Upper lobe of left lung (tissue), 6 donors: ENCODE measurements around the gene AFAP1L1. TPM values are rescaled to one million over a fixed set of nuclear protein-coding genes. Genes with fewer than 3 reads are reported as not detected.

Experiments used
- ATAC-seq, 2 donors: fragments of 200-7000 bp; cut with Tn5 transposase; one replicate each; pipeline ENCODE4 v1.9.1; 2022; ENCODE audit warnings: mild to moderate bottlenecking in 2 of 2, moderate library complexity in 2 of 2; ENCODE audit not compliant: low FRiP score in 2 of 2
- DNase-seq, 2 donors: peaks; one replicate each; pipeline ENCODE4 v3.0.0-alpha.2; 2019 to 2020
- H3K27ac ChIP-seq, 4 donors: fragments of 200-600 bp; sonication (generic); one replicate each; pipeline ENCODE4 v1.5.1; 2016 to 2019
- H3K27me3 ChIP-seq, 4 donors: fragments of 200-600 bp; sonication (generic); one replicate each; pipeline ENCODE4 v1.5.1; 2017 to 2019
- H3K36me3 ChIP-seq, 4 donors: fragments of 200-600 bp; sonication (generic); one replicate each; pipeline ENCODE4 v1.5.1; 2016 to 2019
- H3K4me1 ChIP-seq, 4 donors: fragments of 200-600 bp; sonication (generic); one replicate each; pipeline ENCODE4 v1.5.1; 2018 to 2019
- H3K4me3 ChIP-seq, 4 donors: fragments of 200-600 bp; sonication (generic); one replicate each; pipeline ENCODE4 v1.5.1; 2017 to 2019; ENCODE audit warnings: mild to moderate bottlenecking in 2 of 4, moderate library complexity in 1 of 4
- H3K9me3 ChIP-seq, 4 donors: fragments of 200-600 bp; sonication (generic); one replicate each; pipeline ENCODE4 v1.5.1; 2018 to 2019
- CTCF ChIP-seq, 6 experiments: fragments of 450-650 bp in 4 of 6; fragments of 200-600 bp in 2 of 6; sonication (generic) in 2 of 6; IDR thresholded peaks; one replicate each; pipeline ENCODE4 v1.5.1; 2016 to 2019; ENCODE audit warnings: antibody characterized with exemption in 6 of 6
- EP300 ChIP-seq, 4 donors: sonication (generic); formaldehyde crosslinking; IDR thresholded peaks; one replicate each; pipeline ENCODE4 v1.5.1; 2017; ENCODE audit warnings: antibody characterized with exemption in 4 of 4, control low read depth in 2 of 4
- POLR2A ChIP-seq, 4 donors: fragments of 450-650 bp; IDR thresholded peaks; one replicate each; pipeline ENCODE4 v1.5.1; 2016 to 2017; ENCODE audit warnings: antibody characterized with exemption in 4 of 4, mild to moderate bottlenecking in 2 of 4
- POLR2AphosphoS5 ChIP-seq, 2 donors: sonication (generic); formaldehyde crosslinking; IDR thresholded peaks; one replicate each; pipeline ENCODE4 v1.5.1; 2017; ENCODE audit warnings: antibody characterized with exemption in 2 of 2
- WGBS, 2 donors: methylation state at CpG; one replicate each; pipeline ENCODE4 v1.1.5; 2017 to 2018; 5-methylcytosine and 5-hydroxymethylcytosine counted together
- total RNA-seq, 6 donors: library from RNA; depleted of rRNA in 4 of 6; stranded (reverse); fragments of >200 nt in 4 of 6; gene quantifications; one replicate each; pipeline versions ENCODE4 v1.1.0 to v1.2.1, GENCODE V29; 2016 to 2021
- donor health status: DM: no; HTN: no; CAD: no; lungs with moderate emphysema.
- donor health status: DM: no; HTN: yes; CAD: no; lungs with severe emphysema.

The AFAP1L1 gene
- 10 to 100 TPM; 15.1 to 40.8 (median 26.5) TPM for total RNA-seq

DNA sequence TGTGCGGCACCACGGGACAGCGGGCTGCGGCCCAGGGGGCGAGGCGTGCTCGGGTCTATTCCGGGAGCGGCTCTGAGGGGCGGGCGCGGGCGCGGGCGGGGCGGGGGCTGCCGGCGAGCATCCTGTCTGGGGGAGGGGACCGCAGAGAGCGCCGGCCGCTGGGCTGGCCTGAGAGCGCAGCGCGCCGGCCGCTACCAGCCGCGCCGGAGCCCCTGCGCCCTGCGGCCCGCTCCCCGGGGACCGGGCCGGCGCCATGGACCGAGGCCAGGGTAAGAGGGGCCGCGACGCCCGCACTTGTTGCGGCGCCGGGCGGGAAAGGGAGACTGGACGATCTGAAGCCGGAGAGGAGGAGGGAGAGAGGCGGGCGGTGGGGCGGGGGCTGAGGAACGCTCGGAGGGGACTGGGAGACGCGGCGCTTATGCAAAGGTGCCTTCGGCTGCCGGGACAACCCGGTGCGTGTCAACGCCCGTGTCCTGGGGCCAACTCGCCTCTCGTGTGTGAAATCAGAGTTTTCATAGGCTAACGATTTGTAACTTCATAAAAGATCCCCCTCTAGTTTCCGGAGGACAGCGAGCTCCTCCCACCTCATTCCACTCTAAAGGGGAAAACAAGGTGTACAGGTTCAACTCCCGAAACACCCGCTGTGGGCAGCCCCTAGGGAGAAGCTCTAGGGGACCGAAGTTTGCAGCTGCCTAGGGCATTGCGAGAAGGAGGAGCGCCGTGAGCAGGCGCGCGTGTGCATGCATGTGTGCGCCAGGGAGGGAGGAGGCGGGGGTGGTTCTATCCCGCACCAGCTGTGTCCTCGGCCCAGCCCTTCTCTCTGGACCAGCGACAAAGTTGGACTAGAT, at the start of gene AFAP1L1:
Gene AFAP1L1, plus strand, starts transcription at position 144 of the 848 bp plus-strand sequence. Its CDS starts 110 bp downstream, at position 254.
- H3K4me3 ChIP-seq, result peak within 1 kb of the TSS; percentile 61 to 74 (median 68)
- peak within 1 kb of the TSS; percentile 84 to 89 (median 89) for H3K27ac ChIP-seq
- peaks cover 6 to 22% (median 11%) of the 10 kb centered on the region in 4 donors for H3K4me1 ChIP-seq
- 1% methylated on average over 47 to 51 of the region's 81 CpGs for WGBS, 2 donors
- H3K36me3 ChIP-seq, result no peaks in the 10 kb centered on the region
- DNase-seq (peak; percentile 65 to 90), ATAC-seq (peak; percentile 82 to 85)
- TF ChIP-seq EP300 (IDR thresholded peaks at IDR 0.05) (no peak), POLR2AphosphoS5 (IDR thresholded peaks at IDR 0.05) (peak in 1 of 2 donors; percentile 66), POLR2A (IDR thresholded peaks at IDR 0.05) (peak in 2 of 4 donors; percentile 33 to 62), CTCF (IDR thresholded peaks at IDR 0.05) (no peak)
- H3K9me3 ChIP-seq, result peaks cover 0 to 12% (median 5%) of the 10 kb centered on the region in 4 donors
- peaks cover 0 to 5% (median 0%) of the 10 kb centered on the region in 4 donors for H3K27me3 ChIP-seq

- H3K27ac ChIP-seq, result peak overlapping the region in 2 of 4 donors; percentile 8 to 60
- peak in 1 of 2 donors; percentile 44 for ATAC-seq
- DNase-seq, result no peak
These were observed 48.4 kb upstream of the AFAP1L1 start for GRCh38 chr5:149223081-149223848.

DNA sequence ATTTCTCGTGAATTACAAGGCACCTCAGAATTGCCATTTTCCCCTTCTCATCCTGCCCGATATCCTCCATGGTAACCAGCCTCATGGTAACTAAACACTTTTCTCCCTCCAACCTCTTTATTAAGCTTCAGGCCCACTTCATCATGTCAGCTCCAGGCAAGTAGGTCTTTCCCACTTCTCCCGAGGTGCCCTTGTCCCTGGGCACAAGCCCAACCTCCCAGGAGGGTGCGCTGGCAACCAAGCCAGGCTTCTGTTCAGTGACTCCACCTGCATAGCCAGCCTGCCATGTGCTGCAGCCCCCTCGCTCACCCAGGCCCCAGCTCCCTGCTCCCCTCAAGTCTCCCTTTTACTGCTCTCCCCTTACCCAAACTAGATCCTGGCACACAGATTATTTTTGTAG, 47.4 kb upstream of the AFAP1L1 start:
- 73 to 83% methylated on average over 5 of the region's 5 CpGs for WGBS, 2 donors
- ATAC-seq (no peak), DNase-seq (peak in 1 of 2 donors; percentile 44)
- Histone ChIP-seq H3K9me3 (no peaks in the 10 kb centered on the region), H3K4me1 (peaks cover 23 to 44% (median 34%) of the 10 kb centered on the region in 4 donors), H3K36me3 (no peaks in the 10 kb centered on the region), H3K27me3 (no peaks in the 10 kb centered on the region), H3K4me3 (no peak overlapping the region), H3K27ac (no peak overlapping the region)
- TF ChIP-seq POLR2A (IDR thresholded peaks at IDR 0.05) (no peak), EP300 (IDR thresholded peaks at IDR 0.05) (no peak), CTCF (IDR thresholded peaks at IDR 0.05) (no peak), POLR2AphosphoS5 (IDR thresholded peaks at IDR 0.05) (no peak)

More at GRCh38 chr5:149223081-149223848, 48.4 kb upstream of the AFAP1L1 start:
- TF ChIP-seq CTCF (IDR thresholded peaks at IDR 0.05) (no peak), POLR2AphosphoS5 (IDR thresholded peaks at IDR 0.05) (no peak), EP300 (IDR thresholded peaks at IDR 0.05) (no peak), POLR2A (IDR thresholded peaks at IDR 0.05) (no peak)
- H3K4me3 ChIP-seq, result no peak overlapping the region
- H3K36me3 ChIP-seq, result no peaks in the 10 kb centered on the region
- H3K27me3 ChIP-seq, result no peaks in the 10 kb centered on the region
- H3K9me3 ChIP-seq, result no peaks in the 10 kb centered on the region
- H3K4me1 ChIP-seq, result peaks cover 19 to 34% (median 26%) of the 10 kb centered on the region in 4 donors
- WGBS, 2 donors, result 76 to 82% methylated on average over 10 to 11 of the region's 11 CpGs

GRCh38 chr5:149227168-149227826, 44.4 kb upstream of the AFAP1L1 start:
- H3K36me3 ChIP-seq, result peaks cover 0 to 3% (median 0%) of the 10 kb centered on the region in 4 donors
- no peak for DNase-seq
- WGBS, 2 donors, result 83 to 95% methylated on average over 2 of the region's 2 CpGs
- peak overlapping the region in 1 of 4 donors; percentile 1 for H3K27ac ChIP-seq
- H3K4me1 ChIP-seq, result peaks cover 15 to 33% (median 22%) of the 10 kb centered on the region in 4 donors
- H3K9me3 ChIP-seq, result no peaks in the 10 kb centered on the region
- no peak overlapping the region for H3K4me3 ChIP-seq
- H3K27me3 ChIP-seq, result no peaks in the 10 kb centered on the region
- no peak for ATAC-seq
- TF ChIP-seq POLR2A (IDR thresholded peaks at IDR 0.05), result no peak
- no peak for TF ChIP-seq EP300 (IDR thresholded peaks at IDR 0.05)
- TF ChIP-seq POLR2AphosphoS5 (IDR thresholded peaks at IDR 0.05), result no peak
- no peak for TF ChIP-seq CTCF (IDR thresholded peaks at IDR 0.05)
